PFSK-1 (cell line): ENCODE results near the gene ZFAND3.

Experiments
- POLR2AphosphoS5 ChIP-seq: IDR thresholded peaks from 2 replicates; pipeline ENCODE4 v1.6.1; 2012; ENCODE audit warnings: low read depth, mild to moderate bottlenecking, control low read depth, low read length, moderate library complexity
- REST ChIP-seq, 2 experiments: IDR thresholded peaks; 2 replicates each; pipeline versions ENCODE4 v1.6.1 to v1.8.0; 2011 to 2012; ENCODE audit warnings: low read depth in 2 of 2, low read length in 2 of 2, control low read depth in 1 of 2, inconsistent platforms in 1 of 2, mild to moderate bottlenecking in 1 of 2, moderate library complexity in 1 of 2; ENCODE audit not compliant: insufficient read depth in 1 of 2
- SIN3A ChIP-seq: IDR thresholded peaks from 2 replicates; pipeline ENCODE4 v1.6.1; 2012; ENCODE audit warnings: mild to moderate bottlenecking, low read length, moderate library complexity, borderline replicate concordance; ENCODE audit not compliant: insufficient read depth
- TAF1 ChIP-seq: IDR thresholded peaks from 2 replicates; pipeline ENCODE4 v1.6.1; 2012; ENCODE audit warnings: low read length, control low read depth, borderline replicate concordance; ENCODE audit not compliant: insufficient read depth

DNA sequence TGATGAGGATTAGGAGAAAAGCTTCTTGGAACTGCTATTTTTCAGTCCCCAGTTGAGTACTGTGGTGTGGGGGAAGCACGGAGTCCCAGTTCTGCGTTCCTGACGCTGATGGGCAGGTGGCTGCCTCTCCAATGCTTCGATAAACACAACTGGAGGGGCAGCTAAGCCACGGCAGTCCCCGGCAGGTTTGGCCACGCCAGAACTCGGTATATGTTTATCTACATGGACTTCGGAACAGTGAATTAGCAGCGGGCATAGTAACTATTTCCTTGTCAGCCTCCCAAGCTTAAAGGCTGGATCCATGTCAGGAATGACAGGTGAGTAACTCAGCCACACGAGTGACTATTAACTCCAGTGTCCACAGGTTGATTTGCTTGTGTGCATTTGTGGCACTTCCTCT, 354.4 kb downstream of the ZFAND3 start:
- TF ChIP-seq POLR2AphosphoS5 (no peak), REST (IDR thresholded peaks at IDR 0.05; ENCODE audit: insufficient read depth in 1 of 2, low read depth in 2 of 2, low read length in 2 of 2) (no peak), TAF1 (no peak), SIN3A (no peak)
